ENCODE results near the gene PIGR.

GRCh38 chr1:206939841-206940587 is 6.3 kb downstream of the PIGR start:
- TF ChIP-seq CTCF (IDR thresholded peaks at IDR 0.05; ENCODE audit: extremely low read depth in 1 of 2, insufficient read depth in 1 of 2, low read depth in 1 of 2, low read length in 2 of 2) (no peak), EZH2 (IDR thresholded peaks at IDR 0.05; ENCODE audit: borderline replicate concordance, low read depth, low read length, severe bottlenecking) (no peak), POLR2A (IDR thresholded peaks at IDR 0.05; ENCODE audit: low read depth, low read length) (no peak), GATA2 (IDR thresholded peaks at IDR 0.05; ENCODE audit: insufficient read depth, insufficient read length, low read depth, low read length) (no peak), FOS (IDR thresholded peaks at IDR 0.05; ENCODE audit: borderline replicate concordance, insufficient read depth, low read length) (no peak)

All from endothelial cell of umbilical vein (primary cell).